H1 (cell line): ENCODE measurements around the gene RAB21. TPM values are rescaled to one million over a fixed set of nuclear protein-coding genes. Genes with fewer than 3 reads are reported as not detected.

Experiments
- CTCF ChIA-PET: fragments of 300-600 bp; sonication (Branson Sonifier 250); formaldehyde crosslinking; loops from one replicate; lab custom pipeline; 2021; ENCODE audit not compliant: partially characterized antibody; lab: Charles Lee
- POLR2A ChIA-PET: fragments of 300-600 bp; sonication (Branson Sonifier 250); formaldehyde crosslinking; loops from one replicate; lab custom pipeline; 2021; ENCODE audit warnings: inconsistent platforms; ENCODE audit not compliant: partially characterized antibody; lab: Charles Lee
- DNase-seq, 2 experiments: peaks; one replicate each; pipeline versions ENCODE4 v3.0.0 to v3.0.0-alpha.2; 2010 to 2022; ENCODE audit warnings: low spot score in 2 of 2, low read depth in 1 of 2, mixed read lengths in 1 of 2
- FAIRE-seq: peaks from 2 replicates; lab custom pipeline; 2011; peaks lifted over from hg19 to GRCh38; lab: Jason Lieb, UNC
- H2AFZ ChIP-seq: 2 replicates; pipeline ENCODE4 v1.8.1; 2012; ENCODE audit warnings: low read length, inconsistent platforms
- H2AK5ac ChIP-seq: 2 replicates; pipeline ENCODE4 v1.6.1; 2013; ENCODE audit warnings: low read depth, low read length
- H2BK120ac ChIP-seq: replicated peaks from 2 replicates; pipeline ENCODE3; 2013; ENCODE audit warnings: low read depth, low read length, inconsistent platforms
- H2BK12ac ChIP-seq: 2 replicates; pipeline ENCODE4 v1.6.1; 2013; ENCODE audit warnings: low read depth, low read length
- H2BK15ac ChIP-seq: 2 replicates; pipeline ENCODE4 v1.6.1; 2013; ENCODE audit warnings: low read length
- H2BK20ac ChIP-seq: 2 replicates; pipeline ENCODE4 v1.6.1; 2013; ENCODE audit warnings: low read length
- H2BK5ac ChIP-seq: 2 replicates; pipeline ENCODE4 v1.6.1; 2013; ENCODE audit warnings: low read depth, low read length
- H3K14ac ChIP-seq: 2 replicates; pipeline ENCODE4 v1.6.1; 2013; ENCODE audit warnings: inconsistent platforms; ENCODE audit not compliant: insufficient read length
- H3K18ac ChIP-seq: 2 replicates; pipeline ENCODE4 v1.6.1; 2013; ENCODE audit warnings: low read length; ENCODE audit errors: extremely low read depth
- H3K23ac ChIP-seq: 2 replicates; pipeline ENCODE4 v1.6.1; 2013; ENCODE audit warnings: inconsistent platforms; ENCODE audit not compliant: insufficient read length
- H3K23me2 ChIP-seq: 2 replicates; pipeline ENCODE4 v1.6.1; 2013; ENCODE audit warnings: low read depth, low read length
- H3K27ac ChIP-seq: 2 replicates; pipeline ENCODE4 v1.6.1; 2011; ENCODE audit warnings: low read depth, low read length, inconsistent platforms
- H3K27me3 ChIP-seq, 4 experiments: replicated peaks in 1 of 4; 1 replicate in 1 of 4; 2 replicates in 3 of 4; pipeline versions ENCODE4 v1.6.1 to v1.8.1; 2011 to 2013; ENCODE audit warnings: low read length in 3 of 4, mild to moderate bottlenecking in 3 of 4, inconsistent platforms in 2 of 4, mixed read lengths in 2 of 4, moderate library complexity in 1 of 4; ENCODE audit not compliant: control insufficient read depth in 3 of 4, insufficient read depth in 3 of 4; ENCODE audit errors: extremely low read depth in 1 of 4
- H3K36me3 ChIP-seq, 4 experiments: 2 replicates each; pipeline versions ENCODE4 v1.6.1 to v1.8.1; 2011 to 2013; ENCODE audit warnings: mild to moderate bottlenecking in 4 of 4, low read length in 3 of 4, moderate library complexity in 2 of 4, control low read depth in 1 of 4, inconsistent platforms in 1 of 4; ENCODE audit not compliant: insufficient read depth in 4 of 4, control insufficient read depth in 2 of 4
- H3K4ac ChIP-seq: replicated peaks from 2 replicates; pipeline ENCODE3; 2013; ENCODE audit warnings: low read length, low read depth, mixed read lengths, inconsistent platforms; ENCODE audit not compliant: insufficient read length
- H3K4me1 ChIP-seq, 4 experiments: replicated peaks in 1 of 4; 1 replicate in 1 of 4; 2 replicates in 3 of 4; pipeline versions ENCODE4 v1.6.1 to v1.8.1; 2011 to 2013; ENCODE audit warnings: low read length in 3 of 4, inconsistent platforms in 2 of 4, mixed read lengths in 1 of 4; ENCODE audit not compliant: insufficient read depth in 4 of 4, control insufficient read depth in 3 of 4
- H3K4me2 ChIP-seq, 2 experiments: 2 replicates each; pipeline versions ENCODE4 v1.6.1 to v1.8.1; 2011 to 2013; ENCODE audit warnings: low read depth in 2 of 2, low read length in 2 of 2, control low read depth in 1 of 2, inconsistent platforms in 1 of 2, mild to moderate bottlenecking in 1 of 2; ENCODE audit not compliant: insufficient read depth in 1 of 2
- H3K4me3 ChIP-seq, 4 experiments: fragments of 200-600, 300-600 bp in 1 of 4; sonication (generic), shearing (Covaris generic), sonication (Bioruptor Twin) in 1 of 4; 2 replicates each; pipeline versions ENCODE4 v1.5.1 to v1.8.1; 2011 to 2016; ENCODE audit warnings: low read length in 4 of 4, low read depth in 3 of 4, control low read depth in 2 of 4, inconsistent platforms in 2 of 4, mild to moderate bottlenecking in 2 of 4, mixed read lengths in 1 of 4, moderate library complexity in 1 of 4; ENCODE audit not compliant: insufficient read depth in 2 of 4; ENCODE audit errors: extremely low read depth in 1 of 4
- H3K56ac ChIP-seq: replicated peaks from 2 replicates; pipeline ENCODE3; 2013; ENCODE audit warnings: low read depth, mild to moderate bottlenecking, mixed read lengths, low read length, inconsistent platforms; ENCODE audit not compliant: insufficient read length
- H3K79me1 ChIP-seq: 2 replicates; pipeline ENCODE4 v1.6.1; 2013; ENCODE audit warnings: low read depth, low read length, control low read depth
- H3K79me2 ChIP-seq, 2 experiments: 2 replicates each; pipeline versions ENCODE4 v1.6.1 to v1.8.1; 2012 to 2013; ENCODE audit warnings: low read length in 2 of 2, mild to moderate bottlenecking in 2 of 2, inconsistent platforms in 1 of 2; ENCODE audit not compliant: insufficient read depth in 2 of 2, control insufficient read depth in 1 of 2
- H3K9ac ChIP-seq, 4 experiments: replicated peaks in 1 of 4; 1 replicate in 1 of 4; 2 replicates in 3 of 4; pipeline versions ENCODE4 v1.6.1 to v1.8.1; 2011 to 2013; ENCODE audit warnings: low read depth in 3 of 4, low read length in 3 of 4, control low read depth in 2 of 4, mild to moderate bottlenecking in 2 of 4, moderate library complexity in 2 of 4, inconsistent platforms in 1 of 4; ENCODE audit errors: extremely low read depth in 1 of 4
- H3K9me3 ChIP-seq, 2 experiments: 2 replicates each; pipeline versions ENCODE4 v1.6.1 to v1.8.1; 2012 to 2013; ENCODE audit warnings: mild to moderate bottlenecking in 2 of 2, moderate library complexity in 2 of 2, control low read depth in 1 of 2, inconsistent platforms in 1 of 2, low read depth in 1 of 2, low read length in 1 of 2, mixed read lengths in 1 of 2; ENCODE audit not compliant: insufficient read depth in 2 of 2
- H4K20me1 ChIP-seq, 2 experiments: replicated peaks in 1 of 2; 2 replicates each; pipeline versions ENCODE3 to v1.8.1; 2011 to 2013; ENCODE audit warnings: inconsistent platforms in 2 of 2, low read length in 2 of 2, mild to moderate bottlenecking in 1 of 2; ENCODE audit not compliant: insufficient read depth in 2 of 2, control insufficient read depth in 1 of 2
- H4K5ac ChIP-seq: 2 replicates; pipeline ENCODE4 v1.6.1; 2013; ENCODE audit warnings: low read length, low read depth, mixed read lengths, inconsistent platforms; ENCODE audit not compliant: insufficient read length
- H4K8ac ChIP-seq: 2 replicates; pipeline ENCODE4 v1.8.0; 2013; ENCODE audit warnings: mild to moderate bottlenecking, moderate library complexity, low read length, inconsistent platforms; ENCODE audit not compliant: insufficient read depth; ENCODE audit errors: extremely low read depth
- H4K91ac ChIP-seq: replicated peaks from 2 replicates; pipeline ENCODE3; 2013; ENCODE audit warnings: low read length, mixed read lengths, inconsistent platforms; ENCODE audit not compliant: insufficient read length
- HDAC6 ChIP-seq: IDR thresholded peaks from one replicate; pipeline ENCODE4 v1.7.1; 2012; ENCODE audit warnings: low read depth, mild to moderate bottlenecking, inconsistent platforms, low read length, moderate library complexity
- RNF2 ChIP-seq: fragments of 200-900, 300-1000 bp; sonication (generic); IDR thresholded peaks from 2 replicates; pipeline ENCODE4 v1.7.1; 2016; ENCODE audit warnings: borderline replicate concordance, low read depth, mild to moderate bottlenecking, antibody characterized with exemption, low read length; ENCODE audit not compliant: poor library complexity, severe bottlenecking; ENCODE audit errors: missing control alignments
- SRF ChIP-seq: IDR thresholded peaks from 2 replicates; pipeline ENCODE4 v1.6.1; 2011; ENCODE audit warnings: mild to moderate bottlenecking, low read depth, low read length, moderate library complexity
- WGBS, 2 experiments: shearing (Covaris generic) in 1 of 2; methylation state at CpG; one replicate each; pipeline versions ENCODE4 v1.1.6 to v1.1.7; 2013 to 2015; ENCODE audit warnings: low lambda C conversion rate in 2 of 2, mixed read lengths in 2 of 2, inconsistent platforms in 1 of 2, low coverage in 1 of 2, missing lambda C conversion rate in 1 of 2; ENCODE audit not compliant: insufficient replicate concordance in 2 of 2, insufficient coverage in 1 of 2, insufficient read length in 1 of 2; ENCODE audit errors: extremely low coverage in 1 of 2, missing lambda C conversion rate in 1 of 2; 5-methylcytosine and 5-hydroxymethylcytosine counted together
- polyA plus RNA-seq, 7 experiments: library from polyadenylated mRNA; depleted of rRNA in 3 of 7; stranded (reverse) in 5 of 7; unstranded in 2 of 7; fragments of >200 nt in 5 of 7; fragments of 200-250 nt in 2 of 7; gene quantifications; 1 replicate in 5 of 7; 2 replicates in 1 of 7; 4 replicates in 1 of 7; pipeline versions ENCODE4 v1.2.1 to v1.2.3, GENCODE V29; 2011 to 2013; ENCODE audit warnings: missing spikeins in 2 of 7, mixed read lengths in 2 of 7
- total RNA-seq: library from RNA; stranded (reverse); fragmentation: NEBNext Ultra II Directional; extraction: Animal tissue kit (Norgen Biotek cat#: 25700); gene quantifications from 2 replicates; pipeline ENCODE4 v1.2.1, GENCODE V29; 2021
- TF ChIP-seq, protein P1 (sequence below): IDR thresholded peaks from 2 replicates; pipeline ENCODE4 v1.6.1; 2012; ENCODE audit warnings: inconsistent platforms

RAB21 gene
- total and polyA plus RNA-seq, 2 of the 8 experiments (the other 6 are each of a cell fraction or from before 2014, with no cell fraction given), result 1.2 to 47.2 TPM

DNA sequence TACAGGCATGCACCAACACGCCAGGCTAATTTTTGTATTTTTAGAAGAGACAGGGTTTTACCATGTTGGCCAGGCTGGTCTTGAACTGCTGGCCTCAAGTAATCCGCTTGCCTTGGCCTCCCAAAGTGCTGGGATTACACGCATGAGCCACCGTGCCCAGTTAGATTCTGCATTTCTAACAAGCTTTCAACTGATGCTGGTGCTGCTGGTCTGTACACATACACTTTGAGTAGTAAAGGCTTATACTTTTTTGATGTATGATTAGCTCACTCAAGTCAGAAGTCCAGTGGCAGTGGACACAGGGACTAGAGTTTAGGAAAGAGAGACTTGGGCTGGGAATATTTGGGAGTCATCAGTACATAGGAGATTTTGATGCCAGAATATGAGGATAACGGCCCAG is 82.7 kb downstream of the RAB21 start:
- no peak overlapping the region for H4K8ac ChIP-seq
- TF ChIP-seq SRF (no peak), RNF2 (no peak), HDAC6 (no peak)
- TF ChIP-seq, protein P1, sequence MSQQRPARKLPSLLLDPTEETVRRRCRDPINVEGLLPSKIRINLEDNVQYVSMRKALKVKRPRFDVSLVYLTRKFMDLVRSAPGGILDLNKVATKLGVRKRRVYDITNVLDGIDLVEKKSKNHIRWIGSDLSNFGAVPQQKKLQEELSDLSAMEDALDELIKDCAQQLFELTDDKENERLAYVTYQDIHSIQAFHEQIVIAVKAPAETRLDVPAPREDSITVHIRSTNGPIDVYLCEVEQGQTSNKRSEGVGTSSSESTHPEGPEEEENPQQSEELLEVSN, result no peak
- TF ChIP-seq, all 59 proteins: peak for 0
- Histone ChIP-seq H3K14ac (no peak overlapping the region), H3K23ac (no peak overlapping the region), H2AFZ (no peak overlapping the region), H3K4ac (no peak overlapping the region), H3K23me2 (peaks cover 8% of the 10 kb centered on the region), H3K56ac (no peak overlapping the region), H3K9ac (no peak overlapping the region), H2BK120ac (no peak overlapping the region), H2BK15ac (no peak overlapping the region), H3K4me2 (no peak overlapping the region), H2BK5ac (no peak overlapping the region), H4K20me1 (no peaks in the 10 kb centered on the region), H3K9me3 (no peaks in the 10 kb centered on the region), H4K91ac (no peak overlapping the region), H3K27ac (no peak overlapping the region), H3K36me3 (no peaks in the 10 kb centered on the region), H3K4me3 (no peak overlapping the region), H4K5ac (no peak overlapping the region), H3K79me2 (peaks cover 14 to 28% of the 10 kb centered on the region in 2 experiments), H3K27me3 (peaks cover 0 to 4% (median under 1%) of the 10 kb centered on the region in 4 experiments; a peak in 1 of 7 replicates), H2BK20ac (no peak overlapping the region), H3K18ac (no peak overlapping the region), H3K4me1 (peaks cover 0 to 4% (median 1%) of the 10 kb centered on the region in 4 experiments; a peak in 2 of 7 replicates), H2AK5ac (no peak overlapping the region), H2BK12ac (no peak overlapping the region), H3K79me1 (no peaks in the 10 kb centered on the region; the same call in 1 of the 2 replicates)
- no peak for FAIRE-seq
- ChIA-PET CTCF (interaction anchor here (1.2 to 1.5 kb wide), 2 partner anchors 57 to 63 kb away, joined by 3 to 6 read pairs; no protein-coding TSS in a partner anchor), POLR2A (no interaction called here)
- 77% methylated on average over 5 of the region's 5 CpGs; no CpG with 5 or more reads in 1 of the 2 experiments for WGBS, 2 experiments
- DNase-seq, result no peak
